K562 (cell line): ENCODE results near the gene SEZ6L.

ENCODE experiments used
- CTCF ChIP-seq, 3 experiments: IDR thresholded peaks in 2 of 3; conservative IDR thresholded peaks in 1 of 3; 2 replicates each; pipeline ENCODE4 v1.5.1; 2011 to 2012; ENCODE audit warnings: low read length in 3 of 3, mild to moderate bottlenecking in 3 of 3, control low read depth in 2 of 3, improper control_type of control experiment in 1 of 3, inconsistent platforms in 1 of 3, low read depth in 1 of 3, mixed read lengths in 1 of 3, moderate library complexity in 1 of 3; ENCODE audit not compliant: insufficient read depth in 2 of 3
- MIER1 ChIP-seq: fragments of 450-650 bp; IDR thresholded peaks from 2 replicates; pipeline ENCODE4 v1.6.1; 2016; ENCODE audit warnings: antibody characterized with exemption, mild to moderate bottlenecking, low read depth
- ZNF274 ChIP-seq: IDR thresholded peaks from 2 replicates; pipeline ENCODE4 v1.6.1; 2011; ENCODE audit warnings: low read depth, mild to moderate bottlenecking, low read length, moderate library complexity, borderline replicate concordance
- ZNF764 ChIP-seq: fragments of 250-450 bp; sonication (Bioruptor Pico); IDR thresholded peaks from 2 replicates; pipeline ENCODE4 v1.4.0; 2020; ENCODE audit warnings: low read depth, mild to moderate bottlenecking, moderate library complexity

- TF ChIP-seq ZNF274 (no peak), CTCF (IDR thresholded peaks at IDR 0.05 in 2 of 3, conservative IDR thresholded peaks at IDR 0.05 in 1 of 3; ENCODE audit: insufficient read depth in 2 of 3, low read depth in 1 of 3, low read length in 3 of 3) (peak; percentile 67 to 87 (median 78); a peak in 5 of 6 replicates), ZNF764 (no peak), MIER1 (no peak)
Observed at GRCh38 chr22:26398741-26399153, 229.5 kb downstream of the SEZ6L start.
